HEK293 (cell line): ENCODE data around the gene PLCL2.

Experiments used
- ZNF449 ChIP-seq: fragments of 450-650 bp; formaldehyde crosslinking; IDR thresholded peaks from 2 replicates; pipeline ENCODE4 v1.5.1; 2017; ENCODE audit warnings: missing biosample characterization, mild to moderate bottlenecking, missing genetic modification characterization, moderate library complexity
- TF ChIP-seq, protein P1 (sequence below): fragments of 450-650 bp; formaldehyde crosslinking; IDR thresholded peaks from 2 replicates; pipeline ENCODE4 v1.5.1; 2016; ENCODE audit warnings: missing biosample characterization, missing genetic modification characterization

DNA sequence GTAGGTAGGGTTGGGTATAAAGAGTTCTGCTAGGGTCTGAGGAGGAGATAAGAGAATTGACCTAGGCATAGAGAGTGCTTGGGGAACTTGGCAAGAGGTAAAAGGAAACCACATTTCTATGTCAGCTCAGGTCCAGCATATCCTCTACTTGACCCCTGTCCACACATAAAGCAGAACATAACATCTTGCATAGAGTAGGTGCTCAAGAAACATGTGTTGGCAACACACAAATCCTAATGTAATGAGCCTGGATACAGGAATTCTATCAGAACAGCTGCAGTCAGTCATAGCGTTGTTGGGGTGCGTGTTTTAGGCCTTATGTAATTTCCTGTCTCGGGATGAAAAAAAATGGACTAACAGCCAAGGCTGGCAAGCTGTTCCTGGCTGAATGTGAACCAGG lies 35.0 kb upstream of the PLCL2 start:
- TF ChIP-seq, protein P1, sequence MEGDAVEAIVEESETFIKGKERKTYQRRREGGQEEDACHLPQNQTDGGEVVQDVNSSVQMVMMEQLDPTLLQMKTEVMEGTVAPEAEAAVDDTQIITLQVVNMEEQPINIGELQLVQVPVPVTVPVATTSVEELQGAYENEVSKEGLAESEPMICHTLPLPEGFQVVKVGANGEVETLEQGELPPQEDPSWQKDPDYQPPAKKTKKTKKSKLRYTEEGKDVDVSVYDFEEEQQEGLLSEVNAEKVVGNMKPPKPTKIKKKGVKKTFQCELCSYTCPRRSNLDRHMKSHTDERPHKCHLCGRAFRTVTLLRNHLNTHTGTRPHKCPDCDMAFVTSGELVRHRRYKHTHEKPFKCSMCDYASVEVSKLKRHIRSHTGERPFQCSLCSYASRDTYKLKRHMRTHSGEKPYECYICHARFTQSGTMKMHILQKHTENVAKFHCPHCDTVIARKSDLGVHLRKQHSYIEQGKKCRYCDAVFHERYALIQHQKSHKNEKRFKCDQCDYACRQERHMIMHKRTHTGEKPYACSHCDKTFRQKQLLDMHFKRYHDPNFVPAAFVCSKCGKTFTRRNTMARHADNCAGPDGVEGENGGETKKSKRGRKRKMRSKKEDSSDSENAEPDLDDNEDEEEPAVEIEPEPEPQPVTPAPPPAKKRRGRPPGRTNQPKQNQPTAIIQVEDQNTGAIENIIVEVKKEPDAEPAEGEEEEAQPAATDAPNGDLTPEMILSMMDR (tag by site-specific recombination): no peak
- no peak for TF ChIP-seq ZNF449 (tag by site-specific recombination)
